H9 (cell line): Measurements from ENCODE around the gene CEP170B. TPM values are rescaled to one million over a fixed set of nuclear protein-coding genes. Genes with fewer than 3 reads are reported as not detected.

Experiments
- DNase-seq: peaks from one replicate; pipeline ENCODE4 v3.0.0-alpha.2; 2017
- H2AFZ ChIP-seq: one replicate; pipeline ENCODE4 v1.6.1; 2013; ENCODE audit warnings: mild to moderate bottlenecking, low read length, control low read depth, moderate library complexity
- H2AK5ac ChIP-seq: 2 replicates; pipeline ENCODE4 v1.6.1; 2013; ENCODE audit warnings: low read length, control low read depth, mixed read lengths; ENCODE audit not compliant: insufficient read length
- H2BK120ac ChIP-seq: one replicate; pipeline ENCODE4 v1.6.1; 2013; ENCODE audit warnings: low read depth, mild to moderate bottlenecking, low read length, control low read depth, inconsistent platforms; ENCODE audit not compliant: poor library complexity, severe bottlenecking
- H2BK12ac ChIP-seq: 2 replicates; pipeline ENCODE4 v1.6.1; 2013; ENCODE audit warnings: low read length, control low read depth, mixed read lengths, low read depth; ENCODE audit not compliant: insufficient read length
- H2BK15ac ChIP-seq: 2 replicates; pipeline ENCODE4 v1.6.1; 2013; ENCODE audit warnings: low read depth, low read length, control low read depth
- H2BK20ac ChIP-seq: one replicate; pipeline ENCODE4 v1.6.1; 2013; ENCODE audit warnings: low read depth, mild to moderate bottlenecking, low read length, control low read depth, inconsistent platforms; ENCODE audit not compliant: poor library complexity, severe bottlenecking
- H2BK5ac ChIP-seq: 2 replicates; pipeline ENCODE4 v1.6.1; 2013; ENCODE audit warnings: low read length, control low read depth, mixed read lengths; ENCODE audit not compliant: insufficient read length
- H3K14ac ChIP-seq: 2 replicates; pipeline ENCODE4 v1.6.1; 2013; ENCODE audit warnings: low read length, control low read depth; ENCODE audit not compliant: insufficient read depth
- H3K18ac ChIP-seq: 2 replicates; pipeline ENCODE4 v1.6.1; 2013; ENCODE audit warnings: low read depth, mild to moderate bottlenecking, mixed read lengths, low read length, control low read depth; ENCODE audit not compliant: insufficient read length
- H3K23ac ChIP-seq: 2 replicates; pipeline ENCODE4 v1.6.1; 2013; ENCODE audit warnings: low read length, control low read depth, mixed read lengths, low read depth; ENCODE audit not compliant: insufficient read length
- H3K23me2 ChIP-seq: 2 replicates; pipeline ENCODE4 v1.6.1; 2013; ENCODE audit warnings: low read depth, mild to moderate bottlenecking, mixed read lengths, low read length, control low read depth; ENCODE audit not compliant: insufficient read length, poor library complexity, severe bottlenecking
- H3K27ac ChIP-seq: 2 replicates; pipeline ENCODE4 v1.5.1; 2013; ENCODE audit warnings: low read length, control low read depth, mixed read lengths, low read depth; ENCODE audit not compliant: insufficient read length
- H3K27me3 ChIP-seq: 2 replicates; pipeline ENCODE4 v1.6.1; 2013; ENCODE audit warnings: low read length, control low read depth, inconsistent platforms; ENCODE audit not compliant: insufficient read depth
- H3K4ac ChIP-seq: 2 replicates; pipeline ENCODE4 v1.6.1; 2013; ENCODE audit warnings: low read depth, mild to moderate bottlenecking, control low read depth, inconsistent platforms, low read length, moderate library complexity
- H3K4me1 ChIP-seq: 2 replicates; pipeline ENCODE4 v1.6.1; 2013; ENCODE audit warnings: low read length, control low read depth, inconsistent platforms; ENCODE audit not compliant: insufficient read depth
- H3K4me2 ChIP-seq: 2 replicates; pipeline ENCODE4 v1.6.1; 2013; ENCODE audit warnings: low read length, control low read depth, mixed read lengths; ENCODE audit not compliant: insufficient read length, insufficient read depth
- H3K56ac ChIP-seq: 2 replicates; pipeline ENCODE4 v1.6.1; 2013; ENCODE audit warnings: low read depth, mild to moderate bottlenecking, mixed read lengths, low read length, control low read depth; ENCODE audit not compliant: insufficient read length
- H3K79me1 ChIP-seq: 2 replicates; pipeline ENCODE4 v1.6.1; 2013; ENCODE audit warnings: low read depth, mild to moderate bottlenecking, moderate library complexity, low read length, control low read depth, inconsistent platforms; ENCODE audit not compliant: insufficient read depth, poor library complexity, severe bottlenecking
- H3K79me2 ChIP-seq: 2 replicates; pipeline ENCODE4 v1.6.1; 2013; ENCODE audit warnings: low read length, control low read depth, inconsistent platforms; ENCODE audit not compliant: insufficient read depth
- H3K9ac ChIP-seq: 2 replicates; pipeline ENCODE4 v1.6.1; 2013; ENCODE audit warnings: low read length, control low read depth, mixed read lengths; ENCODE audit not compliant: insufficient read length; ENCODE audit errors: extremely low read depth
- H3K9me3 ChIP-seq: one replicate; pipeline ENCODE4 v1.6.1; 2013; ENCODE audit warnings: low read depth, low read length, inconsistent platforms; ENCODE audit not compliant: control insufficient read depth
- H3T11ph ChIP-seq: one replicate; pipeline ENCODE4 v1.6.1; 2013; ENCODE audit warnings: mild to moderate bottlenecking, low read length, control low read depth, inconsistent platforms
- H4K20me1 ChIP-seq: one replicate; pipeline ENCODE4 v1.6.1; 2013; ENCODE audit not compliant: control insufficient read depth, insufficient read length, insufficient read depth
- H4K5ac ChIP-seq: 2 replicates; pipeline ENCODE4 v1.6.1; 2013; ENCODE audit warnings: low read depth, mild to moderate bottlenecking, mixed read lengths, low read length, control low read depth; ENCODE audit not compliant: insufficient read length
- H4K8ac ChIP-seq: replicated peaks from 2 replicates; pipeline ENCODE4 v1.6.1; 2013; ENCODE audit warnings: low read length, control low read depth, mixed read lengths, low read depth; ENCODE audit not compliant: insufficient read length
- H4K91ac ChIP-seq: 2 replicates; pipeline ENCODE4 v1.6.1; 2013; ENCODE audit warnings: low read depth, mild to moderate bottlenecking, moderate library complexity, mixed read lengths, low read length, control low read depth; ENCODE audit not compliant: insufficient read length
- H3K27ac Mint-ChIP-seq, 3 experiments: 2 replicates in 2 of 3; 3 replicates in 1 of 3; pipeline ENCODE4 v1.8.0; 2020 to 2021; ENCODE audit warnings: mixed read lengths in 3 of 3, mild to moderate bottlenecking in 1 of 3, moderate library complexity in 1 of 3
- H3K27me3 Mint-ChIP-seq: 2 replicates; pipeline ENCODE4 v1.8.0; 2021; ENCODE audit warnings: low read depth, mild to moderate bottlenecking, moderate library complexity, mixed read lengths
- H3K36me3 Mint-ChIP-seq, 3 experiments: 2 replicates in 2 of 3; 3 replicates in 1 of 3; pipeline ENCODE4 v1.8.0; 2020 to 2021; ENCODE audit warnings: low read depth in 3 of 3, mixed read lengths in 3 of 3; ENCODE audit not compliant: insufficient read depth in 1 of 3
- H3K4me1 Mint-ChIP-seq, 2 experiments: 2 replicates each; pipeline ENCODE4 v1.8.0; 2020; ENCODE audit warnings: mixed read lengths in 2 of 2
- H3K4me3 Mint-ChIP-seq, 2 experiments: 2 replicates in 1 of 2; 3 replicates in 1 of 2; pipeline ENCODE4 v1.8.0; 2020 to 2021; ENCODE audit warnings: mild to moderate bottlenecking in 2 of 2, mixed read lengths in 2 of 2, moderate library complexity in 1 of 2
- H3K9me3 Mint-ChIP-seq, 2 experiments: 2 replicates in 1 of 2; 3 replicates in 1 of 2; pipeline ENCODE4 v1.8.0; 2020; ENCODE audit warnings: mild to moderate bottlenecking in 2 of 2, mixed read lengths in 2 of 2, moderate library complexity in 1 of 2
- WGBS: extraction: QIAGEN DNeasy Blood & Tissue Kit; methylation state at CpG from one replicate; pipeline ENCODE4 v1.1.7; 2013; ENCODE audit warnings: missing lambda C conversion rate, low lambda C conversion rate, mixed read lengths; ENCODE audit not compliant: insufficient read length; ENCODE audit errors: extremely low coverage; 5-methylcytosine and 5-hydroxymethylcytosine counted together
- total RNA-seq: library from RNA; stranded (reverse); gene quantifications from 2 replicates; pipeline ENCODE4 v1.2.1, GENCODE V29; 2021
- TF ChIP-seq, protein P1 (sequence below): fragments of 200-600 bp; sonication (generic); conservative IDR thresholded peaks from 3 replicates; pipeline ENCODE4 v1.8.0; 2021; ENCODE audit warnings: antibody characterized with exemption, mild to moderate bottlenecking

CEP170B gene
- total RNA-seq, 1 experiment from 2014 or later = 28.8 TPM

DNA sequence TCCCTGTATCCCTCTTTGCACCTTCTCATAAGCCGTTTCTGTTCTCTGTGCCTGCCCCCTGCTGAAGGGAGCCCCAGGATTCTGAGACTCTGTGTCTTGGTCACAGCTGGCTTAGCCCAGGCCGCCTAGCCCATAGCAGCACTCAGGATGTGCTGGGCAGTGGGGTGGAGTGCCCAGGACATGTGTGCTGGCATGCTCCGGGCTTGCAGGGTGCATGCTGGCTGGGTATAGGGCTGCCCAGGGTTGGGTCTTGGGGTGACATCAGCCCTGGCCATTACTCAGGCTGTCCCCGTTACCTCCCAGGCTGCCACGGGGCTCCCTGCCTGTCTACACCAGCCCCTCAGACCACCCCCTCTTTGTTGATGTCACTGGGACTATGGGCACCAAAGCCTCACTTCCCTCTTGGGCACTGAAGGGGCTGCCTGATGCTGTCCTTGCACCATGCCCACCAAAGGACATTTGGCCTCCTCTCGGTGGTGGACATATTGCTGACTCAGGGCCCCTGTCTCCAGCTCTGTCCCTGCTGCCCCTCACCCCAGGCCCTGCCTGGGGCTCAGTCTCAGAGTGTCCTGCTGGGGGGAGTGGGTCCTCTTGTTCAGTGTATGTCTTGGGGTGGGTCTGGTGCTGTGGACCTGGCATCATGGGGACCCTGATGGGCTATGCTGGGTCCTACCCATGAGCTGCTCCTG, 2.4 kb downstream of the CEP170B start:
- H2BK12ac ChIP-seq = no peak overlapping the region
- H4K5ac ChIP-seq = no peak overlapping the region
- WGBS = no CpG with 5 or more reads among the region's 6 CpGs
- no peak overlapping the region for H2BK120ac ChIP-seq
- peaks cover 10% of the 10 kb centered on the region; the same call in 1 of the 2 replicates for H3K79me2 ChIP-seq
- H3K23me2 ChIP-seq = peaks cover 16% of the 10 kb centered on the region
- H3K4me2 ChIP-seq = no peak overlapping the region
- no peak overlapping the region for H3K14ac ChIP-seq
- H3K4me1 ChIP-seq = peaks cover 4% of the 10 kb centered on the region; the same call in 1 of the 2 replicates
- Mint-ChIP-seq H3K4me1 (peaks cover 8 to 25% of the 10 kb centered on the region in 2 experiments), H3K9me3 (no peaks in the 10 kb centered on the region; a peak in 2 of 5 replicates), H3K4me3 (peak overlapping the region; percentile 75 to 84; a peak in 4 of 5 replicates), H3K27me3 (no peaks in the 10 kb centered on the region; the same call in none of the 2 replicates), H3K36me3 (peaks cover 0 to 4% (median 2%) of the 10 kb centered on the region in 3 experiments; a peak in 3 of 7 replicates), H3K27ac (no peak overlapping the region)
- TF ChIP-seq, protein P1, sequence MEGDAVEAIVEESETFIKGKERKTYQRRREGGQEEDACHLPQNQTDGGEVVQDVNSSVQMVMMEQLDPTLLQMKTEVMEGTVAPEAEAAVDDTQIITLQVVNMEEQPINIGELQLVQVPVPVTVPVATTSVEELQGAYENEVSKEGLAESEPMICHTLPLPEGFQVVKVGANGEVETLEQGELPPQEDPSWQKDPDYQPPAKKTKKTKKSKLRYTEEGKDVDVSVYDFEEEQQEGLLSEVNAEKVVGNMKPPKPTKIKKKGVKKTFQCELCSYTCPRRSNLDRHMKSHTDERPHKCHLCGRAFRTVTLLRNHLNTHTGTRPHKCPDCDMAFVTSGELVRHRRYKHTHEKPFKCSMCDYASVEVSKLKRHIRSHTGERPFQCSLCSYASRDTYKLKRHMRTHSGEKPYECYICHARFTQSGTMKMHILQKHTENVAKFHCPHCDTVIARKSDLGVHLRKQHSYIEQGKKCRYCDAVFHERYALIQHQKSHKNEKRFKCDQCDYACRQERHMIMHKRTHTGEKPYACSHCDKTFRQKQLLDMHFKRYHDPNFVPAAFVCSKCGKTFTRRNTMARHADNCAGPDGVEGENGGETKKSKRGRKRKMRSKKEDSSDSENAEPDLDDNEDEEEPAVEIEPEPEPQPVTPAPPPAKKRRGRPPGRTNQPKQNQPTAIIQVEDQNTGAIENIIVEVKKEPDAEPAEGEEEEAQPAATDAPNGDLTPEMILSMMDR = no peak
- no peak overlapping the region for H3K18ac ChIP-seq
- no peak overlapping the region for H3K23ac ChIP-seq
- H3K56ac ChIP-seq = no peak overlapping the region
- H2BK5ac ChIP-seq = no peak overlapping the region
- H3K9me3 ChIP-seq = no peaks in the 10 kb centered on the region
- H3K4ac ChIP-seq = no peak overlapping the region
- no peaks in the 10 kb centered on the region for H3K79me1 ChIP-seq
- H4K20me1 ChIP-seq = no peaks in the 10 kb centered on the region
- no peak overlapping the region for H3T11ph ChIP-seq
- H4K91ac ChIP-seq = no peak overlapping the region
- H3K27ac ChIP-seq = no peak overlapping the region
- H2AK5ac ChIP-seq = no peak overlapping the region
- no peak overlapping the region for H2AFZ ChIP-seq
- no peak overlapping the region for H2BK15ac ChIP-seq
- no peak overlapping the region for H4K8ac ChIP-seq
- no peak overlapping the region for H3K9ac ChIP-seq
- DNase-seq = no peak
- H2BK20ac ChIP-seq = no peak overlapping the region
- H3K27me3 ChIP-seq = no peaks in the 10 kb centered on the region
